Ovary (tissue), 3 donors: Measurements from ENCODE around the gene VAC14.

Experiments
- CTCF ChIP-seq, 3 donors: fragments of 450-650 bp in 2 of 3; fragments of 200-600 bp in 1 of 3; IDR thresholded peaks; one replicate each; pipeline versions ENCODE4 v1.5.1 to v1.8.0; 2016 to 2022; ENCODE audit warnings: antibody characterized with exemption in 3 of 3, mild to moderate bottlenecking in 1 of 3
- POLR2A ChIP-seq: fragments of 450-650 bp; IDR thresholded peaks from one replicate; pipeline ENCODE4 v1.6.1; 2017; ENCODE audit warnings: antibody characterized with exemption, mild to moderate bottlenecking, moderate library complexity
- donor health status: DM: no; HTN: no; CAD: no.

- TF ChIP-seq CTCF (IDR thresholded peaks at IDR 0.05) (no peak), POLR2A (no peak)
Observed at GRCh38 chr16:70674221-70675014, 126.5 kb downstream of the VAC14 start.
